SH-SY5Y (cell line): ENCODE results near the gene ARMC9.

Experiments
- GATA2 ChIP-seq: IDR thresholded peaks from 2 replicates; pipeline ENCODE4 v1.6.1; 2011; ENCODE audit warnings: mild to moderate bottlenecking, low read depth, low read length
- GATA3 ChIP-seq: IDR thresholded peaks from 2 replicates; pipeline ENCODE4 v1.6.1; 2011; ENCODE audit warnings: low read depth, mild to moderate bottlenecking, low read length, moderate library complexity

DNA sequence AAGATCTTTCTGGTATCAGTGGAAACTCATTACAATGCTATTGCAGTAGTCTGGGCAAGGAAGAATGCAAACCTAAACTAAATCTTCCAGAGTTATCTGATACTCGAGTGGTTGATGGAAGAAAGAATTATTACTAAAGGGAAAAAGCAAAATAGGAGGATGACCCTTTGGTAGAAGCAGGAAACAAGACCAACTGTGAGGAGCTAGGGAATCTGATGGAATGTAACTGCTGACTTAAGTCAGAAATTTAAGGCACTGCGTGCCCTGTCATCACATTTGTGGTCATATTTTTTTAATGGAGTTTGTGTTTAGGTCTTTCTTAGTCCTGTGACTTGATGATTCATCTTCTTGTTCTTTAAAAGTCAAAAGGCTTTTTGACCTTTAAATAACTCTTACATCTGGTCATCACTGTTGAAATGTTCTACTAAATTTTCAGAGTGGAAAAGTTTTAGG, 36.5 kb upstream of the ARMC9 start:
- TF ChIP-seq GATA2 (no peak), GATA3 (no peak)
